ENCODE data around the gene SBK2.

GRCh38 chr19:55527197-55528029, 9.5 kb downstream of the SBK2 start:
- TF ChIP-seq CTCF (conservative IDR thresholded peaks at IDR 0.05 in 1 of 2, IDR thresholded peaks at IDR 0.05 in 1 of 2; ENCODE audit: low read depth in 1 of 2, low read length in 2 of 2) (no peak), EZH2 (IDR thresholded peaks at IDR 0.05; ENCODE audit: low read length, missing control alignments) (no peak)
